ENCODE data around the gene FAM9C. TPM values are rescaled to one million over a fixed set of nuclear protein-coding genes. Genes with fewer than 3 reads are reported as not detected.
A peak's percentile ranks its signal among the peaks of the same experiment; 100 is the strongest.

FAM9C gene
- total and polyA plus RNA-seq, 3 donors from 2014 or later, result 2.8 to 9.5 (median 4.7) TPM

DNA sequence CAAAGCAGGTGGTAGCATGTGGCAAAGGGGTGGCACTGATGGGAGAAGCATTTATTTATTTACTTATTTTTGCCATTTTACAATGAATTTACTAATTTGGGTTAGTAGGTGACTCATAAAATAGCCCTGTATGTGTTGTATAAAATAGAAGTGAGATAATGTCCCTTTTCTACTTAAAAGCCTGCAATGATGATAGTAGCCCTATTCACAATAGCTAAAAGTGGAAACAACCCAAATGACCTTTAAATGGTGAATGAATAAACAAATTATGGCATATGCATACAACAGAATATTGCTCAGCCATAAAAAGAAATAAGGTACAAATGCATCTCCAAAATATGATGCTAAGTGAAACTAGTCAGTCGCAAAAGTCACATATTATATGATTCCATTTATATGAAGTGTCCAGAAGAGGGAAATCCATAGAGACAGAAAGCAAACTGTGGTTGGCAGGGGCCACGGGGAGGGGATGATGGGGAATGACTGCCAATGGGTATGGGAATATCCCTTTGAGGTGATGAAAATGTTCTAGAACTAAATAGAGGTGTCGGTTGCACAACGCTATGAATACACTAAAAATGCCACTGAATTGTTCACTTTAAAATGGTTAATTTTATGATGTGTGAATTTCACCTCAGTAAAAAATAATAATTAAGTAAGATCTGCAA is 35.8 kb upstream of the FAM9C start:
- H3K9me3 ChIP-seq, result no peaks in the 10 kb centered on the region
- TF ChIP-seq POLR2A (IDR thresholded peaks at IDR 0.05), result no peak
- TF ChIP-seq, protein P1, sequence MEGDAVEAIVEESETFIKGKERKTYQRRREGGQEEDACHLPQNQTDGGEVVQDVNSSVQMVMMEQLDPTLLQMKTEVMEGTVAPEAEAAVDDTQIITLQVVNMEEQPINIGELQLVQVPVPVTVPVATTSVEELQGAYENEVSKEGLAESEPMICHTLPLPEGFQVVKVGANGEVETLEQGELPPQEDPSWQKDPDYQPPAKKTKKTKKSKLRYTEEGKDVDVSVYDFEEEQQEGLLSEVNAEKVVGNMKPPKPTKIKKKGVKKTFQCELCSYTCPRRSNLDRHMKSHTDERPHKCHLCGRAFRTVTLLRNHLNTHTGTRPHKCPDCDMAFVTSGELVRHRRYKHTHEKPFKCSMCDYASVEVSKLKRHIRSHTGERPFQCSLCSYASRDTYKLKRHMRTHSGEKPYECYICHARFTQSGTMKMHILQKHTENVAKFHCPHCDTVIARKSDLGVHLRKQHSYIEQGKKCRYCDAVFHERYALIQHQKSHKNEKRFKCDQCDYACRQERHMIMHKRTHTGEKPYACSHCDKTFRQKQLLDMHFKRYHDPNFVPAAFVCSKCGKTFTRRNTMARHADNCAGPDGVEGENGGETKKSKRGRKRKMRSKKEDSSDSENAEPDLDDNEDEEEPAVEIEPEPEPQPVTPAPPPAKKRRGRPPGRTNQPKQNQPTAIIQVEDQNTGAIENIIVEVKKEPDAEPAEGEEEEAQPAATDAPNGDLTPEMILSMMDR (IDR thresholded peaks at IDR 0.05), result no peak
- intact Hi-C loops (cut with DNase I; ENCODE audit: low total_unique reads), result no loop called here

DNA sequence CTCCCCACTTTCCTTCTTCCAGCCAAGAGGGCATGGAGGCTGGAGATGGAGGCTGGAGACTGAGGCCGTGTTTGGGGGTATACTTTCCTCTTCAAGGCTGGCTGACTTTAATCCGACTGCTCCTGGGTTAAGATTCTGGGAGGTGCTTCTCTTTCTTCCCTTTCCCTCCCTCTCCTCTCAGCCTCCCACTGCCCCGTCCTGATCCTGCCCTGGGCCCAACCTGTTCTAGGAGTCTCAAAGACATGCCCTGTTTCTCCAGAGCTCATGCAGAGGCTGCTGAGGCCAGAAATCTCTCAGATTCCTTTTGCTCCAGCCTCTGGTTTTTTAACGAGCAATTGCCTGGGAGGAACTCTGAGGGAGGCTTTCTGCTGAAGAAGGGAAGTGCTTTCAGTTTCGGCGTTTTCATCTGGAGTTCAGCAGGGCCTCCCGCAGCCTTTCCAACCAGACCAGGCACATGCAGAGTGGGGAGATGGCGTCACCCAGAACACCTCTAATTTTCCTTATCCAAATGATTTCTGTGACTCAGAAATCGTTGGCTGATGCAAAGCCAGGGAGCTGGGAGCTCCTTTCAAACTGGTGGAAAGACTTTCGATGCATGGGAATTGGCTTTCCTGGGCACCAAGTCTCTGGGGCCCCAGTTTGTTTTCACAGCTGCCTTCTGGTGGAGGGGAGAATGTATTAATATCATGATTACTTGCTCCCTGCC is 34.5 kb upstream of the FAM9C start:
- intact Hi-C loops (cut with DNase I; ENCODE audit: low total_unique reads), result no loop called here
- Histone ChIP-seq H3K4me3 (no peak overlapping the region), H3K27ac (peak overlapping the region; percentile 65 to 83), H3K27me3 (no peaks in the 10 kb centered on the region), H3K4me1 (peaks cover 7% of the 10 kb centered on the region), H3K9me3 (no peaks in the 10 kb centered on the region), H3K36me3 (ENCODE audit: low read depth, missing control alignments) (no peaks in the 10 kb centered on the region)
- TF ChIP-seq, protein P1 (IDR thresholded peaks at IDR 0.05), result no peak
- no peak for TF ChIP-seq POLR2A (IDR thresholded peaks at IDR 0.05)
- 32 to 42% methylated on average over 5 to 10 of the region's 10 CpGs for WGBS, 2 donors
- peak; percentile 30 for DNase-seq

More for the DNA sequence above, 35.8 kb upstream of the FAM9C start:
- WGBS, 2 donors, result 87 to 95% methylated on average over 4 of the region's 4 CpGs
- Histone ChIP-seq H3K27ac (no peak overlapping the region), H3K4me3 (no peak overlapping the region), H3K4me1 (peaks cover 7% of the 10 kb centered on the region), H3K27me3 (no peaks in the 10 kb centered on the region), H3K36me3 (ENCODE audit: low read depth, missing control alignments) (no peaks in the 10 kb centered on the region)
- no peak for DNase-seq

DNA sequence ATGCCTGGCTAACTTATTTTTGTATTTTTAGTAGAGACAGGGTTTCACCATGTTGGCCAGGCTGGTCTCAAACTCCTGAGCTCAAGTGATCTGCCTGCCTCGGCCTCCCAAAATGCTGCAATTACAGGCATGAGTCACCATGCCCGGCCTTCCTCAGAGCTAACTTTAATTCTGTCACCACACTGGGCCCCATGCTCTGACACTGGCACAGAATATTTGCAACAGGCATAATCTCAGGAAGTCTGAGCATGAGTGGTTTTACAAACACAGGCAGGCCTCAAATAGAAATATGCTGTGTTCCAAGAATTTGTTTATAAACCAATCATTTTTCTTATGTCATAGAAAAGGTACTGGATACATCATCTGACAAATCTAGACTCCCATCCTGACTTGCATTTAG is 32.7 kb upstream of the FAM9C start:
- Histone ChIP-seq H3K9me3 (no peaks in the 10 kb centered on the region), H3K36me3 (ENCODE audit: low read depth, missing control alignments) (no peaks in the 10 kb centered on the region), H3K27me3 (no peaks in the 10 kb centered on the region), H3K4me3 (no peak overlapping the region), H3K27ac (no peak overlapping the region), H3K4me1 (peaks cover 4% of the 10 kb centered on the region)
- no peak for DNase-seq
- no peak for TF ChIP-seq POLR2A (IDR thresholded peaks at IDR 0.05)
- TF ChIP-seq, protein P1 (IDR thresholded peaks at IDR 0.05), result no peak
- intact Hi-C loops (cut with DNase I; ENCODE audit: low total_unique reads), result no loop called here
- WGBS, 2 donors, result 68 to 80% methylated on average over 2 of the region's 2 CpGs

DNA sequence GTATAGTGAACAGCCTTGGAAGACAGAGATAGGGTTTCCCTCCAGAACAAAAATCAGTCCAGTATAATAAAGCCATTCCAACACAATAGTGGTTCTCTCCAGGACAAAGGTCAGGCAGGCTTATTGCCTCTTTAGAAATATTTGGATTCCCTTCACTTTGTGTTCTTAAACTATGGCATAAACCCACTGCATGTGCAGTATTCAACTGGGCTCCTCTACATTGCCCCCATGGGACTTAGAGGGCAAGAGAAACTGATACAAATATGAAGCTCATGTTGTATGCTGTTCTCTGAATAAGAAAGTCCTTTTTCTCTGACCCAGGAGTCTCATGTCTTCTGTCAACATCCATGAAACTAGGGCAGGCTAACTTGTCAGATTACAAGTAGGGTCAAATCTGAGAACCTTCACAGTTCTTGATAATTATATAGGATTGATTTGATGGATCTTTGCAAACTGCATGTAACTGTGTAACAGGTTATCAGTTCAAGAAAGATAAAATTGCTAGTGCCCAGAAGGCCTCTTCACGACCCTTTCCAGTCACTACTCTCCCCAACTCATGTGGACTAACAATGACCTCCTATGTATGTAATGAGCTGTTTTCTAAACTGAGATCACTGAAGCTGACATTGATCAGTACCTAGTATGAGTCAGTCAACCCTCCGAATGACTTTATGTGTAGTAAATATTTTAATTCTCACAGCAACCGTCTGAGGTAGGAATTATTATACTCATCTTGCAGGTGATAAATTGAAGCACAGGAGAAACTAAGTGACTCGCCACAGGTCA is 31.9 kb upstream of the FAM9C start:
- Histone ChIP-seq H3K4me3 (no peak overlapping the region), H3K27me3 (no peaks in the 10 kb centered on the region), H3K36me3 (ENCODE audit: low read depth, missing control alignments) (no peaks in the 10 kb centered on the region), H3K27ac (no peak overlapping the region), H3K9me3 (no peaks in the 10 kb centered on the region), H3K4me1 (no peaks in the 10 kb centered on the region)
- 82 to 93% methylated on average over 4 of the region's 4 CpGs for WGBS, 2 donors
- no peak for DNase-seq
- intact Hi-C loops (cut with DNase I; ENCODE audit: low total_unique reads), result no loop called here
- TF ChIP-seq, protein P1 (IDR thresholded peaks at IDR 0.05), result no peak
- TF ChIP-seq POLR2A (IDR thresholded peaks at IDR 0.05), result no peak

Data from testis (tissue), 3 donors.